Natural killer cell (primary cell): Measurements from ENCODE around the gene BNIP3. TPM values are rescaled to one million over a fixed set of nuclear protein-coding genes. Genes with fewer than 3 reads are reported as not detected.

Experiments used
- ATAC-seq, 3 donors: fragments of 150-1000 bp in 2 of 3; fragments of 200-7000 bp in 1 of 3; cut with Tn5 transposase; 1 replicate in 1 of 3; 2 replicates in 2 of 3; pipeline ENCODE4 v1.10.0; 2021; ENCODE audit warnings: mild to moderate bottlenecking in 2 of 3, moderate library complexity in 2 of 3
- DNase-seq, 2 donors: peaks; one replicate each; pipeline versions ENCODE4 v3.0.0 to v3.0.0-alpha.2; 2013 to 2021; ENCODE audit warnings: mixed read lengths in 1 of 2
- H3K27ac ChIP-seq: one replicate; pipeline ENCODE4 v1.5.1; 2013; ENCODE audit warnings: mild to moderate bottlenecking, low read length
- H3K27me3 ChIP-seq: one replicate; pipeline ENCODE4 v1.6.1; 2013; ENCODE audit warnings: low read length; ENCODE audit not compliant: control insufficient read depth, insufficient read depth
- H3K36me3 ChIP-seq: one replicate; pipeline ENCODE4 v1.6.1; 2013; ENCODE audit warnings: low read length; ENCODE audit not compliant: control insufficient read depth, insufficient read depth
- H3K4me1 ChIP-seq: one replicate; pipeline ENCODE4 v1.6.1; 2013; ENCODE audit warnings: low read length; ENCODE audit not compliant: control insufficient read depth, insufficient read depth
- H3K4me3 ChIP-seq: one replicate; pipeline ENCODE4 v1.5.1; 2013; ENCODE audit warnings: low read length
- H3K9me3 ChIP-seq: one replicate; pipeline ENCODE4 v1.6.1; 2013; ENCODE audit warnings: low read length; ENCODE audit not compliant: control insufficient read depth, insufficient read depth
- H3K27ac Mint-ChIP-seq, 2 donors: one replicate each; pipeline ENCODE4 v1.8.0; 2022; ENCODE audit warnings: mild to moderate bottlenecking in 2 of 2, mixed read lengths in 2 of 2, moderate library complexity in 1 of 2
- H3K27me3 Mint-ChIP-seq, 2 donors: one replicate each; pipeline ENCODE4 v1.8.0; 2022; ENCODE audit warnings: low read depth in 2 of 2, mixed read lengths in 2 of 2
- H3K36me3 Mint-ChIP-seq: one replicate; pipeline ENCODE4 v1.8.0; 2022; ENCODE audit warnings: mixed read lengths
- H3K4me1 Mint-ChIP-seq, 2 donors: one replicate each; pipeline ENCODE4 v1.8.0; 2022; ENCODE audit warnings: mixed read lengths in 2 of 2
- H3K4me3 Mint-ChIP-seq: one replicate; pipeline ENCODE4 v1.8.0; 2022; ENCODE audit warnings: mild to moderate bottlenecking, moderate library complexity, mixed read lengths
- H3K9me3 Mint-ChIP-seq, 2 donors: one replicate each; pipeline ENCODE4 v1.8.0; 2022; ENCODE audit warnings: mixed read lengths in 2 of 2
- CTCF ChIP-seq: fragments of 200-600 bp; IDR thresholded peaks from one replicate; pipeline ENCODE4 v1.8.0; 2022; ENCODE audit warnings: antibody characterized with exemption
- WGBS: methylation state at CpG from one replicate; pipeline ENCODE4 v1.1.7; 2013; ENCODE audit warnings: missing lambda C conversion rate; ENCODE audit not compliant: insufficient coverage; 5-methylcytosine and 5-hydroxymethylcytosine counted together
- intact Hi-C: fragments of 100-400 bp; cut with micrococcal nuclease; formaldehyde crosslinking; loops from one replicate; pipeline ENCODE4 v1.14.2; 2022
- total RNA-seq, 4 donors: library from RNA; stranded (reverse); fragments of 120-200 nt in 1 of 4; gene quantifications; one replicate each; pipeline versions ENCODE4 v1.2.3 to v1.2.4, GENCODE V29; 2013 to 2022

Gene BNIP3
- total RNA-seq, 3 donors from 2014 or later (not counting 1 experiment from before 2014, with no cell fraction given) = 9.9 to 12.9 (median 12.1) TPM

- Mint-ChIP-seq H3K4me1 (peaks cover 0 to 7% of the 10 kb centered on the region in 2 donors), H3K27ac (no peak overlapping the region), H3K36me3 (no peaks in the 10 kb centered on the region), H3K27me3 (peaks cover 21 to 44% of the 10 kb centered on the region in 2 donors), H3K9me3 (no peaks in the 10 kb centered on the region), H3K4me3 (no peak overlapping the region)
- intact Hi-C loops = no loop called here
- ATAC-seq (no peak), DNase-seq (no peak)
- Histone ChIP-seq H3K27me3 (no peaks in the 10 kb centered on the region), H3K27ac (no peak overlapping the region), H3K36me3 (no peaks in the 10 kb centered on the region), H3K4me3 (no peak overlapping the region), H3K4me1 (no peaks in the 10 kb centered on the region), H3K9me3 (peaks cover 4% of the 10 kb centered on the region)
- WGBS = 93% methylated on average over 6 of the region's 6 CpGs
- TF ChIP-seq CTCF = no peak
Observed at GRCh38 chr10:132005147-132005546, 23.4 kb upstream of the BNIP3 start.

- Mint-ChIP-seq H3K27ac (no peak overlapping the region), H3K36me3 (no peaks in the 10 kb centered on the region), H3K4me3 (no peak overlapping the region), H3K4me1 (peaks cover 0 to 7% of the 10 kb centered on the region in 2 donors), H3K9me3 (no peaks in the 10 kb centered on the region), H3K27me3 (peaks cover 19 to 33% of the 10 kb centered on the region in 2 donors)
- WGBS = 73% methylated on average over 10 of the region's 10 CpGs
- no peaks in the 10 kb centered on the region for H3K36me3 ChIP-seq
- no peak for TF ChIP-seq CTCF
- peaks cover 4% of the 10 kb centered on the region for H3K9me3 ChIP-seq
- no peaks in the 10 kb centered on the region for H3K4me1 ChIP-seq
- no peak overlapping the region for H3K27ac ChIP-seq
- DNase-seq (no peak), ATAC-seq (no peak)
- no peaks in the 10 kb centered on the region for H3K27me3 ChIP-seq
- no peak overlapping the region for H3K4me3 ChIP-seq
- intact Hi-C loops = no loop called here
Observed at GRCh38 chr10:132004052-132004451, 22.3 kb upstream of the BNIP3 start.

- peaks cover 0 to 7% of the 10 kb centered on the region in 2 donors for H3K4me1 Mint-ChIP-seq
Observed at GRCh38 chr10:132003282-132003924, 21.7 kb upstream of the BNIP3 start.

More at GRCh38 chr10:132003282-132003924, 21.7 kb upstream of the BNIP3 start:
- 79% methylated on average over 12 of the region's 12 CpGs for WGBS
- Histone ChIP-seq H3K27me3 (no peaks in the 10 kb centered on the region), H3K4me3 (no peak overlapping the region), H3K9me3 (peaks cover 4% of the 10 kb centered on the region), H3K4me1 (no peaks in the 10 kb centered on the region), H3K27ac (no peak overlapping the region), H3K36me3 (no peaks in the 10 kb centered on the region)
- DNase-seq (no peak), ATAC-seq (no peak)
- intact Hi-C loops = no loop called here
- H3K9me3 Mint-ChIP-seq = no peaks in the 10 kb centered on the region
- H3K27me3 Mint-ChIP-seq = peaks cover 14 to 28% of the 10 kb centered on the region in 2 donors
- no peak overlapping the region for H3K4me3 Mint-ChIP-seq
- no peak for TF ChIP-seq CTCF
- no peaks in the 10 kb centered on the region for H3K36me3 Mint-ChIP-seq
- H3K27ac Mint-ChIP-seq = no peak overlapping the region
